Measurements from ENCODE around the gene CNOT3.

Gene CNOT3

DNA sequence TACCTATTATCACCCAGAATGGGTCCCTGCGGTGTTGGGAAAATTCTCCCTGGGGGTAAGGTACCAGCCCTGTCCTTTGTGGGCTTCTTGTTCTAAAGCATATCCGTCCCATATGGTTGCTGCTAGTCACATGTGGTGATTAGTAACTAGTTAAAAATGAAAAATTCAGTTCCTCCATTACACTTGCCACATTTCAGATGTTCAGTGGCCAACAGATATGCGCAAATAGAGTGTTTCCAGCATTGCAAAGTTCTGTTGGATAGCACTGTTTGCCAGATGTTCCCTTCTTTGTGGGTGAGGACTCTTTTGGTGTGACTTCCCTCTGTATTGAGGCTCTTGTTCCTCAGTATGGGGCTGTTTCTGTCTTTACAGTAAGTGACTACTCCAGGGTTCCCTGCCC lies 3.8 kb downstream of the CNOT3 start (continued):
- TF ChIP-seq ZNF8 (CRISPR knock-in tag; IDR thresholded peaks at IDR 0.05) = no peak

DNA sequence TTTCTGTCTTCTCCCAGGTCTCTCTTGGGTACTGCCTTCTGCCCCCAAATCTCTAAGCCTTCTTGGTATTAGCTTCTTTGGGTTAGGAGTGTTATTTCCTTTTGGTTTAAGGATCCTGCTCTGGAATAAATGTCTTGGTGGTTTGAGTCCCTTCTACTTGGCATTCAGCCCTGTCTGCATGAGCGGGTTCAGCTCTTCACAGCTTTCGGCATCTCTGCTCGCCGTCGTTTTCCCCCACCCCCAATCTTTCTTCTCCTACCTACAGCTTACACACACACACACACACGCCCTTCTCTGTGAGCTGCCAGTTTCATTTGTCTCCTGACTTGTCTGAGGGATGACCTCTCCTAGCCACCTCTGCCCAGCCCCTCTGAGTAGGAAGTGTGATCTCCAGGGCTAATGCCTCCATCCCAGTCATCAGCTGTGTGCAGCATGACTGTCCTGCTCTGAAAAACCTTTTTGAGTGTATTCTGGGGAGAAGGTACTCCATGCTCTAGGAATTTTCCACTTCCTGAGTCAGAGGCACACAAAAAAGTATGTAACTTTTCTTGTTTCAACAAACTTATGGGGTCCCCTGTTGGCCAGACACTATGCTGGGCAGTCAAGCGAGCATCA lies 4.7 kb downstream of the CNOT3 start:
- no peak for ATAC-seq
- no peak for TF ChIP-seq SNAI2 (CRISPR knock-in tag; IDR thresholded peaks at IDR 0.05)
- TF ChIP-seq, protein P1, sequence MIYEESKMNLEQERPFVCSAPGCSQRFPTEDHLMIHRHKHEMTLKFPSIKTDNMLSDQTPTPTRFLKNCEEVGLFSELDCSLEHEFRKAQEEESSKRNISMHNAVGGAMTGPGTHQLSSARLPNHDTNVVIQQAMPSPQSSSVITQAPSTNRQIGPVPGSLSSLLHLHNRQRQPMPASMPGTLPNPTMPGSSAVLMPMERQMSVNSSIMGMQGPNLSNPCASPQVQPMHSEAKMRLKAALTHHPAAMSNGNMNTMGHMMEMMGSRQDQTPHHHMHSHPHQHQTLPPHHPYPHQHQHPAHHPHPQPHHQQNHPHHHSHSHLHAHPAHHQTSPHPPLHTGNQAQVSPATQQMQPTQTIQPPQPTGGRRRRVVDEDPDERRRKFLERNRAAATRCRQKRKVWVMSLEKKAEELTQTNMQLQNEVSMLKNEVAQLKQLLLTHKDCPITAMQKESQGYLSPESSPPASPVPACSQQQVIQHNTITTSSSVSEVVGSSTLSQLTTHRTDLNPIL (CRISPR knock-in tag; IDR thresholded peaks at IDR 0.05; ENCODE audit: low read depth) = no peak
- no peak for TF ChIP-seq ZFP3 (CRISPR knock-in tag; IDR thresholded peaks at IDR 0.05)
- TF ChIP-seq, protein P2, sequence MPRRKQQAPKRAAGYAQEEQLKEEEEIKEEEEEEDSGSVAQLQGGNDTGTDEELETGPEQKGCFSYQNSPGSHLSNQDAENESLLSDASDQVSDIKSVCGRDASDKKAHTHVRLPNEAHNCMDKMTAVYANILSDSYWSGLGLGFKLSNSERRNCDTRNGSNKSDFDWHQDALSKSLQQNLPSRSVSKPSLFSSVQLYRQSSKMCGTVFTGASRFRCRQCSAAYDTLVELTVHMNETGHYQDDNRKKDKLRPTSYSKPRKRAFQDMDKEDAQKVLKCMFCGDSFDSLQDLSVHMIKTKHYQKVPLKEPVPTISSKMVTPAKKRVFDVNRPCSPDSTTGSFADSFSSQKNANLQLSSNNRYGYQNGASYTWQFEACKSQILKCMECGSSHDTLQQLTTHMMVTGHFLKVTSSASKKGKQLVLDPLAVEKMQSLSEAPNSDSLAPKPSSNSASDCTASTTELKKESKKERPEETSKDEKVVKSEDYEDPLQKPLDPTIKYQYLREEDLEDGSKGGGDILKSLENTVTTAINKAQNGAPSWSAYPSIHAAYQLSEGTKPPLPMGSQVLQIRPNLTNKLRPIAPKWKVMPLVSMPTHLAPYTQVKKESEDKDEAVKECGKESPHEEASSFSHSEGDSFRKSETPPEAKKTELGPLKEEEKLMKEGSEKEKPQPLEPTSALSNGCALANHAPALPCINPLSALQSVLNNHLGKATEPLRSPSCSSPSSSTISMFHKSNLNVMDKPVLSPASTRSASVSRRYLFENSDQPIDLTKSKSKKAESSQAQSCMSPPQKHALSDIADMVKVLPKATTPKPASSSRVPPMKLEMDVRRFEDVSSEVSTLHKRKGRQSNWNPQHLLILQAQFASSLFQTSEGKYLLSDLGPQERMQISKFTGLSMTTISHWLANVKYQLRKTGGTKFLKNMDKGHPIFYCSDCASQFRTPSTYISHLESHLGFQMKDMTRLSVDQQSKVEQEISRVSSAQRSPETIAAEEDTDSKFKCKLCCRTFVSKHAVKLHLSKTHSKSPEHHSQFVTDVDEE (CRISPR knock-in tag; IDR thresholded peaks at IDR 0.05) = no peak
- TF ChIP-seq, protein P3, sequence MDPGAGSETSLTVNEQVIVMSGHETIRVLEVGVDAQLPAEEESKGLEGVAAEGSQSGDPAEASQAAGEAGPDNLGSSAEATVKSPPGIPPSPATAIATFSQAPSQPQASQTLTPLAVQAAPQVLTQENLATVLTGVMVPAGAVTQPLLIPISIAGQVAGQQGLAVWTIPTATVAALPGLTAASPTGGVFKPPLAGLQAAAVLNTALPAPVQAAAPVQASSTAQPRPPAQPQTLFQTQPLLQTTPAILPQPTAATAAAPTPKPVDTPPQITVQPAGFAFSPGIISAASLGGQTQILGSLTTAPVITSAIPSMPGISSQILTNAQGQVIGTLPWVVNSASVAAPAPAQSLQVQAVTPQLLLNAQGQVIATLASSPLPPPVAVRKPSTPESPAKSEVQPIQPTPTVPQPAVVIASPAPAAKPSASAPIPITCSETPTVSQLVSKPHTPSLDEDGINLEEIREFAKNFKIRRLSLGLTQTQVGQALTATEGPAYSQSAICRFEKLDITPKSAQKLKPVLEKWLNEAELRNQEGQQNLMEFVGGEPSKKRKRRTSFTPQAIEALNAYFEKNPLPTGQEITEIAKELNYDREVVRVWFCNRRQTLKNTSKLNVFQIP (CRISPR knock-in tag; IDR thresholded peaks at IDR 0.05; ENCODE audit: borderline replicate concordance, low read depth) = no peak
- TF ChIP-seq, protein P4, sequence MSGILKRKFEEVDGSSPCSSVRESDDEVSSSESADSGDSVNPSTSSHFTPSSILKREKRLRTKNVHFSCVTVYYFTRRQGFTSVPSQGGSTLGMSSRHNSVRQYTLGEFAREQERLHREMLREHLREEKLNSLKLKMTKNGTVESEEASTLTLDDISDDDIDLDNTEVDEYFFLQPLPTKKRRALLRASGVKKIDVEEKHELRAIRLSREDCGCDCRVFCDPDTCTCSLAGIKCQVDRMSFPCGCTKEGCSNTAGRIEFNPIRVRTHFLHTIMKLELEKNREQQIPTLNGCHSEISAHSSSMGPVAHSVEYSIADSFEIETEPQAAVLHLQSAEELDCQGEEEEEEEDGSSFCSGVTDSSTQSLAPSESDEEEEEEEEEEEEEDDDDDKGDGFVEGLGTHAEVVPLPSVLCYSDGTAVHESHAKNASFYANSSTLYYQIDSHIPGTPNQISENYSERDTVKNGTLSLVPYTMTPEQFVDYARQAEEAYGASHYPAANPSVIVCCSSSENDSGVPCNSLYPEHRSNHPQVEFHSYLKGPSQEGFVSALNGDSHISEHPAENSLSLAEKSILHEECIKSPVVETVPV (CRISPR knock-in tag; IDR thresholded peaks at IDR 0.05) = no peak
- TF ChIP-seq ZC3H10 (CRISPR knock-in tag; IDR thresholded peaks at IDR 0.05) = no peak
- no peak for TF ChIP-seq ARNTL (CRISPR knock-in tag; IDR thresholded peaks at IDR 0.05; ENCODE audit: borderline replicate concordance, low read depth)
- TF ChIP-seq TCF4 (CRISPR knock-in tag; IDR thresholded peaks at IDR 0.05; ENCODE audit: borderline replicate concordance) = no peak
- TF ChIP-seq BACH2 (CRISPR knock-in tag; IDR thresholded peaks at IDR 0.05; ENCODE audit: borderline replicate concordance) = no peak
- no peak for TF ChIP-seq PPARA (CRISPR knock-in tag; IDR thresholded peaks at IDR 0.05; ENCODE audit: borderline replicate concordance)
- TF ChIP-seq OSR1 (CRISPR knock-in tag; IDR thresholded peaks at IDR 0.05) = no peak
- no peak for TF ChIP-seq ISL1 (CRISPR knock-in tag; IDR thresholded peaks at IDR 0.05)
- no peak for TF ChIP-seq ZNF70 (CRISPR knock-in tag; IDR thresholded peaks at IDR 0.05)
- no peak for TF ChIP-seq ZNF8 (CRISPR knock-in tag; IDR thresholded peaks at IDR 0.05)
- no peak for TF ChIP-seq GLIS3 (CRISPR knock-in tag; IDR thresholded peaks at IDR 0.05)
- no peak for TF ChIP-seq ZFP30 (CRISPR knock-in tag; IDR thresholded peaks at IDR 0.05)
- no peak for TF ChIP-seq RARB (CRISPR knock-in tag; IDR thresholded peaks at IDR 0.05)

DNA sequence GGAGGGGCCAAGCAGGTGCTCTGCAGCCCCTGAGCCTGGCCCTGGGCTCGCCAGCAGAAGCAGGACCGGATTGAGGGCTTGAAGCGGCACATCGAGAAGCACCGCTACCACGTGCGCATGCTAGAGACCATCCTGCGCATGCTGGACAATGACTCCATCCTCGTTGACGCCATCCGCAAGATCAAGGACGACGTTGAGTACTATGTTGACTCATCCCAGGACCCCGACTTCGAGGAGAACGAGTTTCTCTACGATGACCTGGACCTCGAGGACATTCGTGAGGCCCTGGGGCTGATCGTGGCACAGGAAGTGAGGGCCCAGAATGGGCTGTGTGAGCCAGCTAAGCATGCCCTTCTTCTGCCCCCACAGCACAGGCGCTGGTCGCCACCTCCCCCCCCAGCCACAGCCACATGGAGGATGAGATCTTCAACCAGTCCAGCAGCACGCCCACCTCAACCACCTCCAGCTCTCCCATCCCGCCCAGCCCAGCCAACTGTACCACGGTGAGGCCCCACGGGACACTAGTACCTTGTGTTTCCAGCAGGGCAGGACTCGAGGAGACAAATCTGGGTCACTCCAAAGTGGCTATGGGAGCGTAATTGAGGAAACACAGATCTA lies 8.1 kb downstream of the CNOT3 start:
- ATAC-seq = no peak
- TF ChIP-seq ISL1 (CRISPR knock-in tag; IDR thresholded peaks at IDR 0.05) = no peak
- no peak for TF ChIP-seq GLIS3 (CRISPR knock-in tag; IDR thresholded peaks at IDR 0.05)
- TF ChIP-seq RARB (CRISPR knock-in tag; IDR thresholded peaks at IDR 0.05) = no peak
- no peak for TF ChIP-seq BACH2 (CRISPR knock-in tag; IDR thresholded peaks at IDR 0.05; ENCODE audit: borderline replicate concordance)
- TF ChIP-seq, protein P3 (CRISPR knock-in tag; IDR thresholded peaks at IDR 0.05; ENCODE audit: borderline replicate concordance, low read depth) = no peak
- TF ChIP-seq ESRRG (CRISPR knock-in tag; IDR thresholded peaks at IDR 0.05) = no peak
- no peak for TF ChIP-seq SNAI2 (CRISPR knock-in tag; IDR thresholded peaks at IDR 0.05)
- no peak for TF ChIP-seq TCF4 (CRISPR knock-in tag; IDR thresholded peaks at IDR 0.05; ENCODE audit: borderline replicate concordance)
- no peak for TF ChIP-seq ARNTL (CRISPR knock-in tag; IDR thresholded peaks at IDR 0.05; ENCODE audit: borderline replicate concordance, low read depth)
- TF ChIP-seq OSR1 (CRISPR knock-in tag; IDR thresholded peaks at IDR 0.05) = no peak

Data from SK-N-SH treated with all-trans-retinoic acid at 6 μM for 48 hours (cell line).